CD4-positive, alpha-beta T cell treated with Interferon gamma for 1 hour (primary cell): ENCODE results near the gene ZNF526.
"Not testable (repeated sequence)": the region's sequence is repeated elsewhere in the genome, so short reads cannot be mapped to it uniquely, and the experiment has no call there.

Experiments
- DNase-seq: peaks from one replicate; pipeline ENCODE4 v3.0.0-alpha.2; 2020

Gene ZNF526

DNA sequence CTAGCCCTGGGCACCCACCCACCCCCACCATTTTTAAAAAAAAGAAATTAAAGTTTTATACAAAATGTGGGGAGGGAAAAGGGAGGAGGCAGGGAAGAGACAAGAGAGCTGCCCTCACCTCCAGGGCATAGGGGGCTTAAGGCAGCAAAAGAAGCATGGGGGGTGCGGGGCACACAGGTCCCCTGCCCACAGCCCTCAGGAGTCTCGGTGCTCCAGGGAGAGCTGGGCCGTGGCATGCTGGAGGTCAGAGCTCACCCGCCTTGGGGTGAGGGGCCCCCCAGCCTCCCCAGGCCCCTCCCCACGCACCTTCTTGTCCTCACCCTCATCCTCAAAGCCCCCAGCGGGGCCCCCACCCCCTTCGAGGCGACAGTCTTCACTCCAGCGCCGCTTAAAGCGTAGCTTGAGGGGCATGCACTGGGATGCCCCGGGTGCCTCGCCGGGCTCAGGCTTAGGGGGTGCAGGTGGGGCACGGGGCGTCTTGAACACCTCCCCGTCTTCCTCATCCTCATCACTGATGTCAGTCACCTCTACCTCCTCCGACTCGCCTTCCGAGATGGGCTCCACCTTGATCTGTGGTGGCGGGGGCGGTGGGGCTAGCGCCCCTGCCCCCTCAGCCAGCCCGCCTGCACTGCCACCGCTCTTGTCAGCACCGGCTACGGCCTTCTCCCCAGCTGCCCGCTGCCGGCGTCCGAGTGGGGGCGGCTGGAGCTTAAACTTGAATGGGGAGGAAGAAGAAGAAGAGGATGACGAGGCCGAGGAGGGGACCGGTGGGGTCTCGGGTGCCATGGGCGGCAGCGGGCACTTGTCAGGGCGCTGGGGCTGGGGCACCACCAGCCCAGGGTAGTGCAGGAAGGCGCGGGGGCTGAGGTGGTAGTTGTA, 28.4 kb downstream of the ZNF526 start:
- peak; percentile 18 for DNase-seq

DNA sequence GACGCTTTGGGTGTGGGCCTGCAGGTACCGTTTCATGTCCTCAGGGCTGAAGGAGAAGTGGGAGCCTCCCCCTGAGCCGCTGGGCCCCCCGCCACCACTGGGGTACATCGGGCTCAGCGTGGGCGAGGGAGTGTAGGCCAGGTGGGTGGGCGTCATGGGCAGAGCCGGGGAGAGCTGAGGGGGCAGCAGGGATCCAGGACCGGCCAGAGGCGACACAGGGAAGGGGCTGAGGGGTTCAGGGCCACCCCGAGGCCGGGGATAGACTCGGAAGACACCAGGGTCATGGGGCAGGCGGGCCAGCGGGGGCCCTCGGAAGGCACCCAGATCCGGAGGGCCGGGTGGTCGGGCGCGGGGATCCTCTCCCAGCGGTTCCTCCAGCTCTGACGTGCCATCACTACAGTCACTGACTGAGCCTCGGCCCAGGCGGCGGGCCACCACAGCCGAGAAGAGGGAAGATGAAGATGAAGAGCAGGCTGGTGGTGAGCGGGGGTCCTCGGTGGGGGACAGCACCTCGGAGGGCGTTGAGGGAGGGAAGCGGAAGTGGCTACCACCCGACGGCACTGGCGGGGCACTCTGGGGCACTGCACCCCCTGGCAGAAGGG, 29.1 kb downstream of the ZNF526 start:
- peak; percentile 19 for DNase-seq

DNA sequence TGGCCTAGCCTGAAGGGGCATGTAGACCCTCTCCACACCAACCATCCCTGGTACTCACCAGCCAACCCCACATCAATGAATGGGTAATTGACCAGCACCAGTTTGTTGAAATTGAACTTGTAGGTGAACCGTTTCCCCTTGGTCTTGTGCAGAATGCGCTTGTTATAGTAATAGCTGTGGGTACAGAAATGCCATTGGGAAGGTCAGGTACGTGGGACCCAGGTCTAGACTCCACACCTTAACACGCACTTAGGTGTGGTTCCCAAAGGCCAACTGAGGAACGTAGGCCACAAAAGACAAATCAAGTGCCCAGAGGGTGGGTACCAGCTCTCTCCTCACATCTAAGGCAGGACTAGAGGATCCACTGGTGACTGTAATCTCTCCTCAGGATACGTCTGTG, 29.7 kb downstream of the ZNF526 start:
- DNase-seq, result no peak

DNA sequence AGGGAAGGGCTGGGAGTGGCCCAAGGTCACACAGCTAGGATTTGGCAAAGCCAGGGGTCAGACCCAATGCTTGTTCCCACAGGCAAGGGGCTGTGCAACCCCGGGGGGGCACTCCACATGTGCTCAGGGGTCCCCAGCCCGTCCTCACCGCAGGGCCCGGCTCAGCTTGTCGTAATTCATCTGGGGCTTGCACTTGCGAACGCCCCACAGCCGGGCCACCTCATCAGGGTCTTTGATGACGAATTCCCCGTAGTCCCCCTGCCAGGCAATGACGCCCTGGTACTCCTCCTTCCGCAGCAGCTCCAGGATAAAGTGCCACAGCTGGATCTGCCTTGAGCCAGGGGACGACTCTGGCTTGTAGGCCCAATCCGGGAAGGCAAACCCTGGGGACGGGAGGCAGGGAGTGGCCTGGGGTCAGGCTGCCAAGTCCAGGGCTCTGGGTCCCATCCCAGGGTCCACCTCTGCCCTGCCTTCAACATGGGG, 30.1 kb downstream of the ZNF526 start:
- DNase-seq, result no peak

DNA sequence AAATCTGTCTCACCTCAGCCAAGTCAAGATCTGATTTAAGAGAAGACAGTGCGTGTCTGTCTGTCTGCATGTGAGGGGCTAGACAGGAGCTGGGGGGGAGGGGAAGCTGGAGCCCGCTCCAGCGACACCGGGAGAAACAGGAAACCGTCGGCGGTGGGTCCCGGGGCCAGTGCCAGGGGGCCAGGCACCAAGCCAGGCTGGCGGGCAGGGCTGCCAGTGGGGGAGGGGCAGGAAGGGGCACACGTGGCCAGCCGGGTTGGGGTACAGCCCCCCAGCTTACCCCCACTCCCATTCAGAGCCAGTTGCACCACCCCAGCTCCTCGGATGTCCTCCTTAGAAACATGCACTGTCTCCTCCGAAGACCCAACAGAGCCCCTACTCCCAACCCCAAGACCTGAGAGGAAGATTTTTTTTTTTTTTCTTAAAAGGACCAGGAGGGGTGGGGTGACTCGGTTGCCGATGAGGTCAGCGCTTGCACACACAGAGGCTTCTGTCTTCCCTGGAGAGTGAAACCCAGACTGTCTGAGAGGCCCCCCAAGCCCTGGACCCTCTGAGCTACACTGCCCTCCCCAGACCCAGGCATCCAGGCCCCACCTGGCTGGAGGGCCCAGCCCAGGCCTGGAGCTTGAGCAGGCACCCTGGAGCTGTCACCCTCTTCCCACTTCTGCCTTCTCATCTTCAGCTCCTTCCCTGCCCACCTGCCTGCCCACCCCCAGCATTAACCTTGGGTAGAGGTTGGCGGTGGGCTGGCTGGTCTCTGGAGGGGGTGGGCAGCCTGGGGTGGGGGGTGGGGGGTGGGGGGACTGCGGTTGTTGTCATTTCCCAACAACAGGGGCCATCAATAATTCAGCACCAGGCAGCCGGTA, 30.8 kb downstream of the ZNF526 start:
- no peak for DNase-seq

DNA sequence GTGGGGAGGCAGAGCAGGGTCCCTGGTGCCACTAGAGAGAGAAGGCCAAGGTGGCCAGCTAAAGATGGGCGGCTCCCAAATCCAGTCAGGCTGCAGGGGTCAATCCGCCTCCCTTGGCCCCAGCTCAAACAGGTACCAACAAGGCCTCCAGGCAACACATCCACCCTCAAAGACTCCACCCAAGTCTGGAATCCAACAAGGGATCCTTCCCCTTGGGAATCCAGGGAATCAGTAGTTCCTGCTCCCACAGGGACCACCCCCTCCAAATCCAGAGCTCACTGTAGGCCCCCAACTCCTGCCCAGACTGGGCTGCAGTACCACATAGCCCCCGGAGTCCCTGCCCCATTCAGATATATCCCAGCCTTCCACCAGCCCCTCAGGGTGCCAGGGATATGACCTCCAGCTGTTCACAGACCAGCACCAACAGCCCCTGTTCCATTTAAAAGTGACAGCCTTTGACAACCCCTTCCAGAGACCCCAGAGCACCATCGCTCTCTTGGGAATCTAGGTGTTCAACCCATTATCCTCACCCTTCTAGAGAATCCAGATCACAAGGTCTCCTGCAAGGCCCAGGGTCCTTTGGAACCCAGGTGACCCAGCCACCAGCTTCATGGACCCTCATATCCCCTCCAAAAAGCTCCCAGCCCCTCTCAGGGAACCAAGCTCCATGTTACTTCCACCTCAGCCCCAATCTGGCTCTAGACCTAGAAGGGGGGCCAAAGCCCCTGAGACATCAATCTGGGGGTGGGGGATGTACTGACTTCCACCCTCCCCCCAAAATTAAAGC, 31.7 kb downstream of the ZNF526 start:
- no peak for DNase-seq

DNA sequence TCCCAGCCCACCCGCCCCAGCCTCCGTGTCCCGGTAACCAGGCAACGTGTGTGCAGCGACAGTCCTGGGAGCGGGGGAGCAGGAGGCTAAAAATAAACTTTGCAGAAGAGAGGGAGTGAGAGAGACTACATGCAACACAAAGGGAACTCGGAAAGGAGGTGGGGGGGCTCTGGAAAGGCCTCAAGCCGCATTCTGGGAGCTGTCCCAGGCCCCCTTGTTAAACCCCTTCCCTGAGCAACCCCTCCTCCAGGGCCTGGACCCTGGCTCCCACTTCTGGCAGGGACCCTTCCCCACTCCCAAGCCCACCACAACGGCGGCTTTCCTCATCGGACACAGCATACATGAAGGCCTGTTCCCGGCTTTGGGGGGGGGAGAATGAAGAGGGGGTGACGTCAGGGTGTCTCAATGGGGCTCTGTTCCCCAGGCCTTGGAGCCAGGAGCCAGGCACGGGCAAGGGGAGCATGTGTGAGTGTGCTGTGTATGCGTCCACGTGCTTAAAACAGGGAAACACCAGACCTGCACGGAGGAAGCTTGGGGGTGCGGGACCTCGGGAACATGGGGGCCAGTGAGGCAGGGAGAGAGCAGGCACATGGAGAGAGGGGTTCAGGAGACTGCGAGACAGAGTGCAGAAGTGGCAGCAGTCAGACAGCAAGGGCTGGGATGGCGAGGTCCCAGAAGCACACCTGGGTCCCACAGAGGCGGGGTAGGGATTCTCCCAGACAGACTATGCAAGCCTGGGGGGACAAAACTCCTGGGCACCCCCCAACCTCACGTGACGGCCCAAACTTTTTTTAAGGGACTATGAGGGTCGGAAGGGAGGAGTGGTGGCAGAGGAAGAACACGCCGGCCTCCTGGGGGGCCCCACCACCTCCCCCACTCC, 32.5 kb downstream of the ZNF526 start:
- no peak for DNase-seq

DNA sequence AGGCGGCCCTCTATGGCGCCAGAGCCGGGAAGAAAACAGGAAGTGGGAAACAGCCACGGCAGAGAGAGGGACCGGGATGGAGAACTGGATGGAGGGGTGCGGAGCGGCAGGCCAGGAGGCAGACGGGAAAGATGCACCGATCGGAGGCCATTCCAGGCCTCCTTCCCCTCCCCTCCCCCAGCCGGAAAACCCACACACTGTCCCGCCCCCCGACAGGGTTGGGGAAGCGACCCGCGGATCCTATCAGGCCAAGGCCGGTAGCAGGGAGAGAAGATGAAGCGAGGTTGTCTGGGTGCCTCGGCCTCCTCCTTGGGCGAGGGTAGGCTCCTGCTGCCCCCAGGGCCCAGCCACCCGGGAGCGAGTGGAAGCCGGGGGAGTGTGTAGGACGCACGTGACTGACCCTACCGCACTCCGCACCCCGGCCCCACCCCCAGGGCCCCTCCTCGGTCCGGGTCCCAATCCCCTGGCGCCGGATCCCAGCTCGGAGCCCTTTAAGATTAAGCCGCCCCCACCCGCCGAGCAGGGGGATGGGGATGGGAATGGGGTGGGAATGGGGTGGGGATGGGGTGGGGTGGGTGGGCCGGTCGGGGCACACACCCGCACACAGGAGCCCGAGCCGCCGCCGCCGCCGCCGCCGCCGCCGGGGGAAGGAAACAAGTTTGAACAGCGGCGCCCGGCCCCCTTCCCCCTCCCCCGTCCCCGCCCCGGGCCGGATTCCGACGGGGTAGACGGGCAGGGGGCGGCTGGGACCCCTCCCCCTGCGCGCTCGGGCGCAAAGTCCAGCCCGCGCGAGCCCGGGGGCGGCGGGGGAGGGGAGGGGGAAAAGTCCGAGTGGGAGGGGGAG, 33.4 kb downstream of the ZNF526 start:
- peak; percentile 55 for DNase-seq

DNA sequence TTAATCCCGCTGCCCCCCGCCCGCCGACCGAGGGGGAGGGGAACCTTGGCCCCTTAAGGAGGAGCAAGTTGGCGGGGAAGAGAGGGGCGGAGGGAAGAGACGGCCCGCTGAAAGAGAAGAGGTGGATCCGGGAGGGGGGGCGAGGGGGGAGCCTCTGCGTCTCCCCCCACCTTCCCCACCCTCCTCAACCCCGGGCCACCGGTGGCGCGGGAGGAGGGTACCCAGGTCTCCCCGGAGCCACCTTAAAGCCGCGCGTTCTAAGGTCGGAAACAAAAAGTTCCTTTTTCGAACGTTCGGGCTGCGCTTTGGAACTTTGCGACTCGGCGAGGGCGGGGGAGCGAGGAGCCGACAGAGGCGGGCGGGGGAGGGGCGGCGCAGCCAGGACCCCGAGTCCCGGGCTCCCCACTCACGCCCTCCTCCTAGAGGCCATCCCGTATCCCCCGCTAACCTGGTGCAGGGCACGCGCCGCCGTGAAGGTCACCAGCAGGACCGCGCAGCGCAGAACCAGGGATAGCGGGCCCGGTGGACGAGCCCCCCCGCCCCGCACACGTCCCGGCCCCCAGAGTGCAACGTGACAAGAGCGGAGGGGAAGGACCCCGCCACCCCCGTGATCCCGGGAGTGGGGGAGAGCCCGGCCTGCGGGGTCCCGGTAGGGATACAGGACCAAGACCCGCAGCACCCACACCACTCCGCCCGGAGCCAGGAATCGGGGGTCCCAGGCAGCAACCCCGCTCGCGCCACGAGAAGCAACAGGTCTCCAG, 34.2 kb downstream of the ZNF526 start:
- DNase-seq, result peak; percentile 76

DNA sequence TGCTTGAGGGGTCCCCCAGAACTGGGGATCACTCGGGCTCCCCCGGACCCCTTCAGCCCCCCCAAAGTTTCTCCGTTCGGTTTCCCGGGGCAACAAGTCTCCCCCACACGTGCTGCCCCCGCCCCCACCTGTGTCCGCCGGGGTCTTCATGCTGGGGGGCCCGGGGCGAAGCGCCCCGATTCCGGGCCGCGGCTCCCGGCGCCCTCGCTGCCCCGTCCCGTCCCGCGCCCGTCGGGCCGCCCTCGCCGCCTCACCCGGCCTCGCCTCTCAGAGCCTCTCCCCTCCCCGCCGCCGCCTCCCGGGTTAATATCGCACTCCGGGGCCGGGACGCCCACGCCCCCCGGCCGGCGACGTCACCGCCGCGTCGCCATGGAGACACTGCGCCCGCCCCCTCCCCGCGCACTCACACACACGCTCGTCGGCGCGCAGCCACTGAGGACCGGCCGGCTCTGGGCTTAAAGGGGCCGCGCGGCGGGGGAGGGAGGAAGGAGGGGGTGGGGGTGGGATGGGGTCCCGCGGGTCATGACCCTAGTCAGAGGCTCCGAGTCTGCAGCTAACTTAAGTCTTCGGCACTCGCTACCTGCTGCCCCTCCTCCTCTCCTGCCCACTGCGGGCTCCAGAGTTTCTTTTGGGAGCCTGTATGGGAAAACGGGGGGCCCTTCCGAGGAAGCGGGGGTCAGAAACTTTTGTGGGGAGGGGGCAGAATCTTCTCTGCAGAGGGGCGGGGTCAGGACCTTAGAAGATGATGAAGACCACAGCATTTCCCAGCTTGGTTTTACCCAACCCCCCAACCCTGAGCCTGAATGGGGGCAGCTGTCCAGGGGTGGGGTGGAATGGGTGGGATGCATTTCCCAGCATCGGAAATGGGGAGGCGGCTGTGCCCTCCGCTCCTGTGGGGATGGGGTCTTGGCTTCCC, 35.0 kb downstream of the ZNF526 start, which contains the start of gene ERF:
ERF (minus strand) TSS at position 279 of the 916 bp plus-strand sequence; CDS start at position 150, 129 bp downstream.
- peak; percentile 94 for DNase-seq

DNA sequence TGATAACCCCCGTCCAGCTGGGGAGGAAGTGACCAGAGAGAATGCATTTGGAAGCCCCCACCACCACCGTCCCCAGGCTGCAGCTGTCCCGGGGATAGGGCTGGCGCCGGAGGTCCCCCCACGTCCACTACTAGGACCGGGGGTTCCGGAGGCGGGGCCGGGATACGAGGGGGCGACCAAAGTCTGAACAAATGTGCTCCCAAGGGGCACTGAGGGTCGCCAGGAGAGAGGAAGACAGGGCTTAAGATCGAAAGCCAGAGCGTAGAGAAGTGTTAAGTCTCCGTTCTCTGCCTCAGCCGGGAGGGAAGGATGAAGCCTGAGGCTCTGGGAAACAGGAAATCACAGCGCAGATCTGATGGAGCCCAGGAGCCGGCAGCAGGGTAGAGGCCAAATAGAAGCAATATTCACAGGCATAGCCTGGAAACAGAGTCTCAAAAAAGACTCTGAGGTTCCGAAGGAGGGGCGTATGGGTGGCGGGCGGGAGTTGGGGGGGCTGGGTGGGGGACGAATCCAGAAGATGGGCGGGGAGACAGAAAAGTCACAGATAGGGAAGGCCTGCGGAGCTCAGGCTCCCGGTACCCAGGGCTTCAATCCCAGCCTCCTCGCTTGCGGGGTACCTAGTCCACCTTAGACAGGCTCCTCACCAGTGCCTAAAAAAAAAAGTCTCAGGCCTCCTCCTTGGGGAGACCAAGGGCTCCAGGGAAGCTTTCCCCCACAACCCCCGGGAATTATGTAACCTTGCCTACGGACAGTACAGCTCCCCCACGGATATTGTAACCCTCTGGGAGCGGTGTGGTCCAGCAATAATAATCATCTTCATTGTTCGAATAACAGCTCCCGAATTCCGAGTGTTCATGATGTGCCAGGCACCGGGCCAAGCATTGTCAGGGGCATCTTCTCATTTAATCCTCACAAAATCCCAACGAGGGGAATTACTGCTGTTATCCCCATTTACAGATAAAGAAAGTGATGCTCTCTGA, 35.9 kb downstream of the ZNF526 start:
- DNase-seq, result no peak

DNA sequence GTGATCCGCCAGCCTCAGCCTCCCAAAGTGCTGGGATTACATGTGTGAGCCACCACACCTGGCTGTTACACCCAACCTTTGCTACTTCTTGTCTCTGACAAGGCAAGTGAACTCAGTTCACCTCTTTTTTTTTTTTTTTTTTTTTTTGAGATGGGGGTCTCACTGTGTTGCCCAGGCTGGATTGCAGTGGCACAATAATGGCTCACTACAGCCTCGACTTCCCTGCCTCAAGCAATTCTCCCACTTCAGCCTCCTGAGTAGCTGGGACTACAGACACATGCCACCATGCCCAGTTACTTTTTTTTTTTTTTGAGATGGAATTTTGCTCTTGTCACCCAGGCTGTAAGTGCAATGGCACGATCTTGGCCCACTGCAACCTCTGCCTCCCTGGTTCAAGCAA, 37.7 kb downstream of the ZNF526 start:
- not testable (repeated sequence) for DNase-seq

DNA sequence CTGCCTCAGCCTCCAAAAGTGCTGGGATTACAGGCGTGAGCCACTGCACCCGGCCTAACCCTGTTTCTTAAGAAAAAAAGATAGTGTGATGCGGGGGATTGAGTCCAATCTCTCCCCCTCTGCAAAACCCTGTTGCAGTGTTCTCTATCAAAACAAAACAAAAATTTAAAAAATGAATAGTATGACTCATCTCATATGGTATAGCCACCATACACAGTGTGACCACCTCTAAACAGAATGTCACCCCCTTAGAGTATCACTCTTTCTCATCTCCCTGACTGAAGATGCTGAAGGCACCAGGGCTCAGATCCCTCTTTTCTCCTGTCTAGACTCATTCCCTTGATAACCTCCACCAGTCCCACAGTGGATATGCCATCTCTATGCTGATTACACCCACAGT, 41.7 kb downstream of the ZNF526 start:
- DNase-seq, result no peak

DNA sequence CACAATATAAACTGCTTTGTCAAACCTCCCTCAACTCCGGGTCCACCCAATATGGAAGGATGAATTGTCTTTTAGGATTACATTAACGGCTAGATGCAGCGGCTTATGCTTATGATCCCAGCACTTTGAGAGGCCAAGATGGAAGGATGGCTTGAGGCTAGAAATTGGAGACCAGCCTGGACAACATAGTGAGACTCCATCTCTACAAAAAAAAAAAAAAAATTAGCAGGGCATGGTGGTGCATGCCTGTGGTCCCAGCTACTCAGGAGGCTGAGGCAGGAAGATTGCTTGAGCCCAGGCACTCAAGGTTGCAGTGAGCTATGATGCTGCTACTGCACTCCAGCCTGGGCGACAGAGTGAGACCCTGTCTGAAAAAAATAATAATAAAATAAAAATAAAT, 46.0 kb downstream of the ZNF526 start:
- not testable (repeated sequence) for DNase-seq

DNA sequence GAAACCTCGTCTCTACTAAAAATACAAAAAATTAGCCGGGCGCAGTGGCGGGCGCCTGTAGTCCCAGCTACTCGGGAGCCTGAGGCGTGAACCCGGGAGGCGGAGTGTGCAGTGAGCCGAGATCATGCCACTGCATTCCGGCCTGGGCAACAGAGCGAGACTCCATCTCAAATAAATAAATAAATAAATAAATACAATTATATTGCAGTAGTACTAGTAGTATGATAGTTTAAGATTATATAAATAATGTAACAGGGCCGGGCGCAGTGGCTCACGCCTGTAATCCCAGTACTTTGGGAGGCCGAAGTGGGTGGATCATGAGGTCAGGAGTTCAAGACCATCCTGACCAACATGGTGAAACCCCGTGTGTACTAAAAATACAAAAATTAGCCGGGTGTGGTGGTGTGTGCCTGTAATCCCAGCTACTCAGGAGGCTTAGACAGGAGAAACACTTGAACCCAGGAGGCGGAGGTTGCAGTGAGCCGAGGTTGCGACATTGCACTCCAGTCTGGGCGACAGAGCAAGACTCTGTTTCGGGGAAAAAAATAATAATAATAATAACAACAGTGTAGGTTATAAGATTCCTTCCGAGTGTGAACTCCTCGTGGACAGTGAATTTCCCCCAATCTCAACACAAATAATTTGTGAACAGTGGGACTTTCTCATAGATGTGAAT, 47.0 kb downstream of the ZNF526 start:
- not testable (repeated sequence) for DNase-seq

DNA sequence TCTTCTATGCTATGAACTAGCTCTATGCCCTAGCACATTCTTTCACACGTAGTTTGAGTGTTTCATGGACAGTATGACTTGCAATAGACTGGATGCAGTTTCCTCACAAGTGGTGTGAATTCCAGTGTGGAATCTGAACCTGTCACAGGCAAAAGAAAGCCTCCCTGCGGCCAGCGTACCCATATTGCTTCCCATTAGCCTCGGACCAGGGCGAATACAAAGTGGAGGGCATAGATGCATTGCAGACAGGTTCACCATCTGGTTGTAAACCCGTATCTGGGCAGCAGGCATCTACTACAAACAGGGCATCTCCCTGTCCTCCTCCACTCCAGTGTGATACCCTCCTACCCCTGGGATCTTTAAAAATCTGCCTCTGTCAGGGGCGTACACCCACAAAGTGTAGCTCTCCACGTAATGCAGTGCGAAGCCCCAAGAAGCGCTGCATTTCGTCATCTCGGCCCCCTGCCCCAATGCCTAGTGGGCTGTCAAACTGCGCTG, 47.6 kb downstream of the ZNF526 start:
- DNase-seq, result no peak
